Hindlimb muscle (tissue), 1 donor: Measurements from ENCODE around the gene NUDT16. TPM values are rescaled to one million over a fixed set of nuclear protein-coding genes. Genes with fewer than 3 reads are reported as not detected.

ENCODE experiments used
- DNase-seq: peaks from one replicate; pipeline ENCODE4 v3.0.0-alpha.2; 2013
- polyA plus RNA-seq: library from polyadenylated mRNA; unstranded; fragments of 120-200 nt; gene quantifications from one replicate; pipeline ENCODE4 v1.2.1, GENCODE V29; 2013; ENCODE audit not compliant: insufficient read length

NUDT16 gene
- polyA plus RNA-seq, 1 donor, result 21.8 TPM

DNA sequence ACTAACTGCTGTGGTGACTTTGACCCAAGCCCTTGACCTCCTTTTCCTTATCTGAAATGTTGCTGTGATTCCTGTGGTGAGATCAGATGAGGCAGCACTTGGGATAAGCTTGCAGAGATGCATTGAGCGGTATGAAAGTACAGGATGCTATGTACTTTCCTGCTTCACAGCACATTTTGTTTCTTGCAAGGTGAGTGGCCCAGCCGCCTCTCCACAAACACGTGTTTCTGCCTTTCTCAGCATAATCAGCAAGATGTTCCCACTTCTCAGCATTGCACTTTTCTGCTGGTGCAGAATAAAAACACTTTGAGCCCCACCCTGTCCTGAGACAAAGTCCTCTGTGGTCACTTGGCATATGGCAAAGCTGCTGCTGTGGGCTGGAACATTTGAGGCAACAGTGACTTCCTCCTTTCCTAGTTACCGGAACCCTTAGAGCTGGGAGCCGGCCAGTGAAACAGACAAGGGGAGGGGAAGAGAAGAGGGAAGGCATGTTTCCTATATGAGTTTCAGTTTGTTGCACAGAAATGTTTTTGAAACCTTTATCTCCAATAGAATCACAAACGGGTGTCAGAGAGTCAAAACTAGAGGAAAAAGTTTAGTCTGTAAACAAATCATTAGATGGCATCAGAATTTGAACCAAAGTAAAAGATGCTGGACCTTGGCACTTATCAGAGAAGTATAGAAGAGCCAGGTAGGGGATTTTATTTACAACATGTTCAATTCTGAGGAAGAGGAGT, 5.0 kb downstream of the NUDT16 start:
- DNase-seq, result peak; percentile 19

DNA sequence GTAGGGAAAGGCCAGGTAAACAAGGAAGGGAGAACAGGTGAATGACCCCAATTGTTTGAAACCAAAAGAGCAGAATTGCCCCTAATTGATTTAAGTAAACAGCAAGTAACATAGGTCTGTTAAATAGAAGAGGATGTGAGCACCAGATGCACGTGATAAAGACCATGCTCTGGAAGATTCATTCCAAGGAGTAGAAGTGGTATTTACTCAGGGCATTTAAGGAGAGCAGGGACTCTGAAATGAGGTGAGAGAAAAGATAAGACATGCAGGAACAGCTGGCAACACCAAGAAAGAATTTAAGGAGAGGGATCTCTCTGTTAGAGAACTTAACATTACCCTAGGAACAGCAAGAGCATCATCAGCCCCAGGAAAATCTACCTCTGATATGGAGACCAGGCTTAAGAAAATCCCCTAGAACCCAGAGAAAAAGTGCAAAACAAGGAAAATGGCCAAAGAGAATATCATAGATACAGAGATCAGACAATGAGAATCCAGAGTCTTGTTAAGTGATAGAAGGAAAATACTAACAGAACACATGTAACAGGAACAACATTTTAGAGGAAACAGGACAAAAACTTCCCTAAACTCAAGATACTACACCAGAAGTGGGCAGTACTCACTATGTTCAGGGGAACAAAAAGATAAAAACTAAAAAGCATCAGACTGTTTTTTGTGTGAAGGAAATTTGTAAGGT, 6.4 kb downstream of the NUDT16 start:
- no peak for DNase-seq

DNA sequence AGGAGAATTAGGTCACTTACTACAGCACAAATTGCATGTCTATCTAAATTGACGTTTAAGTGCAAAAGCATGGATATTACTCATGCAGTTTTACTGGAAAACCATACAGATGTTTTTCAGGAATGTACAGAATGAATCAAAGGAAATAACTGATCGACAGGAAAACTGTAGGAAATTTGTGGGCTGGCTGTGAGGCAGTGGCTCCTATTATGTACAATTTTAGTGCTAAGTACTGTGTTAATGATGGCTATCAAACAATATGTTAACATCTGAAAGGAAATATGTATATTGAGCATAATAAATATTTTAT, 6.9 kb downstream of the NUDT16 start:
- no peak for DNase-seq

DNA sequence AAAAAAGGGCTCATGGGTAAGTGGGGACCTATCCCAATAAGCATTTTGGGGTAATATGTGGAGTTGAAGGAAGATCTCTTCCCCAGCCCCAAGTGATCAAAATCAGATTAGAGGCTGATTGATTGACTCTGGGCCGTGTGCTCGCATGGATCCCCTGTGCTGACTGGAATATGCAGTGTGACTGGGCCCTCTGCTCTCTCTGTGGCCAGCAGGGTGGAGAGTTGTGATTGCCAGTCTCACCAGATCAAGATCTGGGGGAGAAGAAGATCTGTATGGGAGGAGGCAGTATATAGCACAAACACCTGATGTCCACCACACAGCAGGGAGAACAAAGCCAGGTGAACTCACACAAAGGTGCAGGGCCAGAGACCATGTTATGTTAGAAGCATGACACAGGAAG, 8.8 kb downstream of the NUDT16 start:
- DNase-seq, result no peak

DNA sequence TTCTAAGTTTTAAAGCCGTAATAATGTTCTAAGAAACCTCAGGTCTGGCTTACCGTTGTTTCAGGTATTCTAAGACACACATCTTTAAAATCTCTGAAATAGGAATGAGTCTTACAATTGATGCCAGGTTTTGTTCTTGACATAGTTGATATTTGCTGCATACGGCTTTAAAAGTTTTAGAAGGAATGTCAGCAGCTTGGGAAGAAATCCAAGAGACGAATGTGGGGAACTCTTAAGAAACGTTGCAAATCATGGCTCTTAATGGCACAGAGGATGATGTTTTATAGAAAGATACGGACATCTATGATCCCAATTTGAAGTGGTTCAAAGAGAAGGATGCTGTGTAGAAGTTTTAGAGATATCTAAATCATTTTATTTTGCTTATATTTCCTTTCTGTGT, 11.5 kb downstream of the NUDT16 start:
- DNase-seq, result no peak

DNA sequence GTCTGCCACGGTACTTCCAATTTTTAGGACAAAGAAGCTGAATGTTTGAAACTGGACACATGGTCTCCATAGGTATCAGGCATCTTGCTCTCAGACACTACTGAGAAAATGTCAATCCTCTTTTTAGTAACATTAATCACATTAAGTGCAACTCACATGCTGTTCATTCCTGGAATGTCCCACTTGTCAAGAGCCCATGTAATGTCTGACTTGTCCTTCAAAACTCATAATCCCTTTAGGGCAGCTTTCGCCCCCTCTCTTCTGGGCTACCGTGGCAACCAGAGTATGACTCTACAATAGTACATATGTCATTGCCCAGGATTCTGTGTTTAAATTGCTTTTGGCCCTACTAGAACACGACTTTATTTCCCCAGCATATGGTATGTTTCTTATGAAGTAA, 12.3 kb downstream of the NUDT16 start:
- no peak for DNase-seq

DNA sequence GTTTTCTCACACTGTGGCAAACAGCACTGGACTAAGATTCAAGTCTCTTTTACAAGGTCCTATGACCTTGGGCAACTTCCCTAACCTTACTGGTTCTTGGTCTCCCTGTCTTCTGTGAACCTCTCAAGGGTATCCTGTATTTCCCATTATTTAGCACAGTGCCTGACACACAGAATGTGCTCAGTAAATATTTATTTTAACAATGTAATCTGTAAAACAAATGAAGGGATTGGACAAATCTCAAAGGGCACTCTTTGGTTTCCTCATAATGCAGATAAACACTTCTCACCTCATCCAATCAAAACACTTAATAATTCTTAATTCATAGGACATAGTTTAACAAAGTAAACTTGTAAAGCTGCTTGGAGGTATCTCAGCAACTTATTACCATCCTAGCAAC, 12.8 kb downstream of the NUDT16 start:
- no peak for DNase-seq

DNA sequence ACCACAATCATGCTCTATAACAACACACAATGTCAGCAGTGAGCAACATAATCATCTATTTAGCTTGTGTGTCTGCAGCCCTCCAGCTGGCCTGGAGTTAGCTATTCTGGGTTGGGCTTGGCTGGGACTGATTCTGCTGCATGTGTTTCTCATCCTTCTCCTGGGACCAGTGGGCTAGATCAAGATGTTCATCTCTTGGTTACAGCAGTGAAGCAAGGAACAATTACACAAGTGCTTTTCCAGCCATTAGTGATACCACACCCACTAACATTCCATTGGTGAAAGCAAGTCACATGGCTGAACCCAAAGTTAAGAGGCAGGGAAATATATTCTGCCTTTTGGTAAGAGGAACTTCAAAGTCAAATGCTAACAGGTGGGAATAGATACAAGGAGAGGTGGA, 14.6 kb downstream of the NUDT16 start:
- peak; percentile 69 for DNase-seq

DNA sequence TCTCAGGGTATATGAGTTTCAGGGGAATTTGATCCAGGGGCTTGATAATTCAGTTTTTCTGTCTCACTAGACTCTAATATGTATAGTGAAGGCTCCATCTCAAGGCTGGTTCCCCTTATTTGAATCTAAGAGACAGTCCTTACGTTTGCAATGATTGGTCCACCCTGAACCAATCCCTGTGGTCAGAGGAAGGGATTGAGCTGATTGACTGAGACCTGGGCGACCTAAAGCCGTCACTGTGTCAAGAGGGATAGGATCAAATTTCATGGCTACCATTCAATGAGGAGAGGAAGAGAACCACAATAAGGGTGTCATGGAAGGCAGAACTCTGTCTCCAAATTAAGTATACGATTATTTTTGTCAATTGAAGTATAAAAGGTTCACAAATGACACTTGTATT, 16.3 kb downstream of the NUDT16 start:
- no peak for DNase-seq

DNA sequence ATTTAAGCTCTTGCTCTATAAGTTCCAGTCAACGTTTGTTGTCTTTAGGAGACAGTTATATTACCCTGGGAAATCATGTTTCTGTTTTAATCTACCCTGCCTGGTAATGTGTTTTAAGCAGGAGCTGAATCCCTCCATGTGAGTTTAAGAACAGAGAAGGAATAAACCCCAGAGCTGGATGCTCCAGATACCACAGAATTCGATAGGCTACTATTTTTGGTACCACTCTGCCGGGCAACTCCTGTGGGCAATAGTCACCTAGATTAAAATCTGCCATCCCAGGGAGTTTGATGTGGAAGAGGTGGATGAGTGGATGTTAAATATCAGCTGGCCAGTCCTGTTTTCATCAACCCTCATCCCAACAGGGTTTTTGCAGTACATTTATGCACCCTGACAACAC, 20.4 kb downstream of the NUDT16 start:
- no peak for DNase-seq

DNA sequence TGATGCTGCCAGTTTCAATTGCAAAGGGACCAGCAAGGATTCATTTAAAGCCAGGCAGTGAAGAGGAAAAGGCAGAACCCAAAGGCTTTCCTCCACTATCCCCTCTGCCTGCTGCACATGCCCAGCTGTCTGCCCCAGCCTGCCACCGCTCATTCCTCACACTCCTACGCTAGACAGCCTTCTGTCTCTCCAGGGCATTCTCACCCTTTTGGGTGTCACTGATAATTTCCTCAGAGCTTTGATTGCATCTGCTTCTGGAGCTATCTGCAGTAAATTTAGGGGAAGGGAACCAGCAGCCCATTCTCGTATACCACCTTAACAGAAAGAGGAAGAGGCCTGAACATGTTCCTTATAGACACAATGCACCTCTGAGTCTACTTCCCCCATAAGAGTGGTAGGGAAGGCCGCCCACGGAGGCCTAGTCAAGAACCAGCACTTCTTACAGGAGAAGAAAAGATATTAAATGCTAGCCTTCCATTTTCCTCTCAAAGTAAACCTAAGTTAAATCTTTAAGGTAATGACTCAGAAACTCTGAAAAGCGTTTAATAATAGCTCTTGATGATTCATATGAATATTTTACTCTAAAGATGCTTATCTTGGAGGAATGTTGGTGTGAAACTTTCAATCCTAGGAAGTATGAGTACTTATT, 20.9 kb downstream of the NUDT16 start:
- DNase-seq, result no peak

DNA sequence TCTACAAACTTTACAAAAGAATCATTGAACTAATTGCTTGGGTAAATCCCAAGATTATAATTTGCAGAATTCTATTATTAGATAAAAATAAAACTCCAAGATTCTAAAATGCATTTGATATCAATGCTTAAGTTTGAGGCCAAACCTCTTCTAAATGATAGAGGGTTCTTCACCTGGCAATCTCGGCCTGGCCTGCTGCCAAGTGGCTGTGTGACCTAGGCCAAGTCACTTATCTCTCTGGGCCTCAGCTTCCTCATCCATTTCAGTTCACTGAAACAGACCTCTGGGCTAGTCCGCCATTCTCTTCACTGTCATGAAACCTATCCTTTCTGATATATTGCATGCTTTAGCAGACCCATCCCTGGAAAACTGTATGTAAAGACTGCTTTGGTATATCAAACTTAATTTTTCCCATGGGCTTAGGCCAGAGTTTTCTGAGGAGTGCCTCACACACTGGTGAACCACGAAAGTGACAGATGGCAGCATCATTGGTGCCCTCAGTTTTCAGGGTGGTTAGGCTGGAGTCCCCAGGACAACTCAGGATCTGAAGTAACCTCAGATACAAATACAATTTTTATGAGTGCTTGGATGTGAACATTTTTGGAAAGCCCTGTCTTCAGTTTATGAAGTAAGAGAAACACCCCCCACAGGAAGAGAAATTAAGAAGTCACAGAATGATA, 21.8 kb downstream of the NUDT16 start:
- no peak for DNase-seq

DNA sequence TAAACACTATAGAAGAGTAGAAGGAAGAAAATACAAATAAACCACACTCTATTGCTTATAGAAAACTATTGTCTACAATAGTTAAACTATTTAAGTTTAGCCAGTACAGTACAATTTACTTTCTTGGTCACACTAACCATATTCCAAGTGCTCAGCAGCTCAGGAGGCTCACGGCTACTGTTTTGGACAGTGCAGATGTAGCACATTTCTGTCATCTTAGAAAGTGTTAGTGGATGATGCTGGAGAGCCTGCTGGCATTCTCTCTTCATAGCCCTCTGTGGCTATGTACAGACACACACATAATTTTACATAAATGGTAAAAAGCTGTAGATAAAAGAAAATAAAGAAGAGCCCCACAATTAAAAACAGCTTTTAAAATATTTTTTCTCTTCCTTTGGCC, 23.8 kb downstream of the NUDT16 start:
- DNase-seq, result no peak

DNA sequence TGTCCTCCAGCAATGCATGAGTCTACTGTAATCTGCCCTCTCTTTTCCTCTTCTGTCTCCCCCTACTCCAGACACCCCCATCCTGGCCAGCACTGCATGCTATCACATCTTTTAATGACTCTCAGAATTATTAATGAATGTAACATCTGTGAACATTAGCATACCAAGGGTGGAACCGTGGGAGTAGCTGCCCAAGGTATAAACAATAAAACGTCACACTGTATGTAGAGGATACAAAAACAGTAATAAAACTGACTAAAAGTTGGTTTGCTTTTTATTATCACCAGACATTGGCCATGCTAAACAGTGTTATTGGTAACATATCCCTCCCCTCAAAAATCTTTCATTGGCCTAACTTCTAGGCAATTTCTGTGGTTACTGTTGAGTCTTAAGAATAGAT, 24.7 kb downstream of the NUDT16 start:
- no peak for DNase-seq

DNA sequence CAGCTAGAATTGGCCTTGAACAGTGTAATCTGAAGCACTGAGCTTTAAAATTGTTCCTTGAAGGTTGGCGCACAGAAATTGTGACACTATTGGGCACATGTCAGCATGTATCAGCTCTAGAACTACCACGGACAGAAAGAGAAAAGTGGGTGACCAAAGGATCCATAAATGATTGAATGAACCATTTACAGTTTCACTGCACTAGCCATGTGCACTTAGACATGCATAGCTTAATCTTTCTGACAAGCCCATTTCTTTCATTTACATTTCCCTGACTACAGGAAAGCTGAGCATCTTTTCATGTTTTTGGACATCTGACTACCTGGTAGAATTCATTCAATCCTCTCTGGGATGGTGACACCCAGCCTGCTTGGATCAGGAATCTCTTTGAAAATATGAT, 36.2 kb downstream of the NUDT16 start:
- no peak for DNase-seq

DNA sequence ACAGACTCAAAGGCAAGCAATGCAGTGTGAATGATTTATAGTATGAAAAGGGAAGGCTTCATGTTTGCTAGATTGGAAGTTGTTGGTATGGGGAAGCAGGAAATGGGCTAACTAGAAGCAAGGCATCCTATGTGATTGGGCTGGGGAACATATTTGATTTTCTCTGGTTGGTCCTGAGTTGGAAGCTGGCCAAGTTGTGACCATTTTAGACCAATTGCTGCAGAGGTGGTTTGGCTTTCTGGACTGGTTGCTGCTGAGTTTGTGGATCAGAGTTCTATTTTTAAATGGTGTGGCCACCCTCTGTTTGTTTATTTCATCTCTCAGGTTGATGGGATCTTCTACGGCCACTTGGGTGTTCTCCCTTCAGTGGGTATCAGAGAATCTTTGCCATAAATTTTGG, 39.7 kb downstream of the NUDT16 start:
- DNase-seq, result no peak

DNA sequence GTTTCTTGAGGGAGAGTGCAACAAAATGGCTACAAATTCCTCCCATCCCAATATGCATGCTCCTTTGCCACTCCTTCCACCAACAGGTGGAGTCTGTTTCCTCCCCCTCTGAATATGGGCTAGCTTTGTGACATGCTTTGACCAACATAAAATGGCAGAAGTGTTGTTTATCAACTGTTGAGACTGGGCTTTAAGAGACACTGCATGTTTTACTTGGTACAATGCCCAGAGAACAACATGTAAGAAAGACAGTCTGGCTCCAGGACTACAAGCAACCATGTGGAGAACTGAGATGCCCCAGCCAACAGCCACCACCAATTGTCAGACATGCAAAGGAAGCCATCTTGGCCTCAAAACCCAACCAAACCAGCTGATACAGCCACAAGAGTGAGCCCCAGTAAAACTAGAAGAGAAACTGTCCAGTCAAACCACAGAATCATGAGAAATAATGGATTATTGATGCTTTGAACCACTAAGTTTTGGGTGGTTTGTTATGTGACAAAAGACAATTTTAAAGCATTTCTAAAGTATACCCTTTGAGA, 40.5 kb downstream of the NUDT16 start:
- no peak for DNase-seq

DNA sequence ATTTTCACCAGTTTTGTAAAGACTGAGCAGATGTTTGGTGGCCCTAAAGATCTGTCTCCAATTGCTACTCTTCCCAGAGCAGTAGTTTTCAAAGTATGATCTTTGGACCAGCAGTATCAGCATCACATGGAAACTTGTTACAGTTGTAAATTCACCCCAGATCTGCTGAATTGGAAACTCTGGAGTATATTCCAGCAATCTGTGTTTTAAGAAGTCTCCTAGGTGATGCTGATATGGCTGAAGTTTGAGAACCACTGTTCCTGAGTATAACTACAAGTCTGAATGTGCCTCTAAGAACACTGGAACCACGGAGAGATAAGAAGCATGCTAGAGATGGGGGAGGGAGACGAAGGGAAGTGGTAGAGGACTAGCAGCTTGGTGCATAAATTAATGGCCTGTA, 45.7 kb downstream of the NUDT16 start:
- no peak for DNase-seq

DNA sequence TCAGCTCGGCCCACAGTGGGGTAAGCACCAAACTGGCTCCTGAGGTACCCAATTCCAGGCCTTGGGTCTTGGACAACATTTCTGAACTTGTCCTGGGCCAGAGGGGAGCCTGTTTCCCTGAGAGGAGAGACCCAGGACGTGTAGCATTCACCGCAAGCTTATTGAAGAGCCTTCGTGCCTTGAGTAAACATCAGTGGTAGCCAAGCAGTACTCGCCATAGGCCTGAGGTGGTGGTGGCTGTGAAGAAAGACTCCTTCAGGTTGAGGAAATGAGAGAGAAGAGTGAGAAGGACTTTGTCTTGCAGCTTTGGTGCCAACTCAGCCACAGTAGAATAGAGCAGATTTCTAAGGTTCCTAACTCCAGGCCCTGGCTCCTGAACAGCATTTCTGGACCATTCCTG, 50.2 kb downstream of the NUDT16 start:
- no peak for DNase-seq

DNA sequence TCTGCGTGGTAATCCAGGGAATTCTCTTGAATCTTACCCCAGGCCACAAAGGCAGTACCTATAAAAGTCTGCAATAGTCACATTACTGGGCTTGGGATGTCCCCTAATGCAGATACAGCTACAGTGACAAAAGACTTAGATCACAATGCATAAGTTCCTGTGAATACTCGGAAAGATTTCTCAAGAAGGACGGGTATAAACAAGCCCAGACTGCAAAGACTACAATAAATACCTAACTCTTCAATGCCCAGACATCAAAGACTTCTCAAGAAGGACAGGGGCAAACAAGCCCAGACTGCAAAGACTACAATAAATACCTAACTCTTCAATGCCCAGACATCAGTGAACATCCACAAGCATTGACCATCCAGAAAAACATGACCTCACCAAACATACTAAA, 50.9 kb downstream of the NUDT16 start:
- no peak for DNase-seq

DNA sequence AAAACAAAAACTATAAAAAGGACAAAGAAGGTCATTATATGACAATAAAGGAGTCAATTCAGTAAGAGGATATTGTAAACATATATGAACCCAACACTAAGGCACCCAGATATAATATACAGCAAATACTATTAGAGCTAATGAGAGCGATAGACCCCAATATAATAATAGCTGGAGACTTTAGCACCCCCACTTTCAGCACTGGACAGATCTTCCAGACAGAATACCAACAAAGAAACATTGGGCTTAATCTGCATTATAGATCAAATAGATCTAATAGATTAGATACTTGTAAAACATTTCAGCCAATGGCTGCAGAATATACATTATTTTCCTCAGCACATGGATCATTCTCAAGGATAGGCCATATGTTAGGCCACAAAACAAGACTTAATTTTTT, 53.4 kb downstream of the NUDT16 start:
- DNase-seq, result no peak
